HL-60 (cell line): ENCODE results near the gene MYD88.
A peak's percentile ranks its signal among the peaks of the same experiment; 100 is the strongest.

Experiments
- DNase-seq, 2 experiments: peaks; one replicate each; pipeline ENCODE4 v3.0.0-alpha.2; 2010 to 2020; ENCODE audit warnings: low read depth in 1 of 2, low spot score in 1 of 2
- H3K27ac ChIP-seq: fragments of 250-450 bp; sonication (Bioruptor Pico); replicated peaks from 2 replicates; pipeline ENCODE4 v1.5.1; 2020; ENCODE audit warnings: mild to moderate bottlenecking, moderate library complexity
- H3K27me3 ChIP-seq: fragments of 250-450 bp; sonication (Bioruptor Pico); 2 replicates; pipeline ENCODE4 v1.5.1; 2021; ENCODE audit warnings: mild to moderate bottlenecking, moderate library complexity; ENCODE audit not compliant: insufficient read depth, poor library complexity, severe bottlenecking
- H3K4me3 ChIP-seq: replicated peaks from 2 replicates; pipeline ENCODE4 v1.5.1; 2011; ENCODE audit warnings: mild to moderate bottlenecking, control low read depth, low read length; ENCODE audit not compliant: insufficient read depth
- GABPA ChIP-seq: IDR thresholded peaks from 2 replicates; pipeline ENCODE4 v1.6.1; 2012; ENCODE audit warnings: low read depth
- POLR2AphosphoS5 ChIP-seq: IDR thresholded peaks from 2 replicates; pipeline ENCODE4 v1.6.1; 2012; ENCODE audit warnings: low read depth
- SPI1 ChIP-seq: IDR thresholded peaks from 2 replicates; pipeline ENCODE4 v1.6.1; 2012; ENCODE audit warnings: low read depth, mild to moderate bottlenecking, borderline replicate concordance
- TF ChIP-seq, protein P1 (sequence below): IDR thresholded peaks from one replicate; pipeline ENCODE4 v1.5.1; 2011; ENCODE audit warnings: low read length, control low read depth, inconsistent platforms; ENCODE audit not compliant: insufficient read depth
- TF ChIP-seq, protein P2 (sequence below): IDR thresholded peaks from 2 replicates; pipeline ENCODE4 v1.6.1; 2012; ENCODE audit warnings: low read depth; ENCODE audit not compliant: insufficient replicate concordance

Gene MYD88

DNA sequence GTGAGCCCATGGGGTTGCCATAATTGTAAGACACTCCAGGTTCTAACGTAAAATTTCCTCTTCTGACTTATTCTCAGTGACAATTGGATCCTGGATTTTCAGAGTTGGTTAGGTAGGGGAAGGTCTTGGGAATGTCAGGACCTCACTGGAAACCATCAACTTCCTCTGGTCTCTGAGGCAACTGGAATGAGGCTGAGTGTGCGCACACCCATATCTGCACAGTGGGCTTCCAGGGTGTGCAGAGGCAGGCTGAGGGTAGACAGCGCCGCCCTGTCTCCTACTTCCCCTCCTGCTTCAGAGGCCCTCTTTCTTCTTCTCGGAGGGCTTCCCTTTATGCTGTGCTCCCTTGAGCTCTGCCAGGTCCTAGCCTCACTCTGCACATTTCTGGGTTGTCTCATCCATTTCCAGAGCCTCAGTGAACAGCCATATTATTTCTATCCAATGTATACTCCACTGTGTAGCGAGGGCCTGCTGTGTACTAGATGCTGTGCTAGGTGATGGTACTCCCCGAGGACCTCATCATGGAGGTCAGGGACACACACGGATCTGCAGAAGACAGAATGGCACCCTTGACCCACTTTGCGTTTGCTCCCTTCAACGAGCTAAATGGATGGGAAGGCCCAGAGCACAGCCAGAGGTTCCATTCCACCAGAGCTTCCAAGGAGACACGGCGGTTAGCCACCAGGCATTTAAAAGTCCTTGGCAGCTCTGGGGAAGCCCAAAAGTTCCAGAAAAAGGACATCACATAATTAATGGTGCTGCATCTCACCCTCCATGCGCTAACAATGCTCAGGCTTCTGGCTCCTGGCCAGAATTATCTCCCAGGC lies 19.8 kb upstream of the MYD88 start:
- H3K27me3 ChIP-seq, result no peaks in the 10 kb centered on the region
- DNase-seq, result no peak
- TF ChIP-seq POLR2AphosphoS5 (no peak), SPI1 (no peak; the same call in 1 of the 2 replicates), GABPA (no peak)
- TF ChIP-seq, protein P1, sequence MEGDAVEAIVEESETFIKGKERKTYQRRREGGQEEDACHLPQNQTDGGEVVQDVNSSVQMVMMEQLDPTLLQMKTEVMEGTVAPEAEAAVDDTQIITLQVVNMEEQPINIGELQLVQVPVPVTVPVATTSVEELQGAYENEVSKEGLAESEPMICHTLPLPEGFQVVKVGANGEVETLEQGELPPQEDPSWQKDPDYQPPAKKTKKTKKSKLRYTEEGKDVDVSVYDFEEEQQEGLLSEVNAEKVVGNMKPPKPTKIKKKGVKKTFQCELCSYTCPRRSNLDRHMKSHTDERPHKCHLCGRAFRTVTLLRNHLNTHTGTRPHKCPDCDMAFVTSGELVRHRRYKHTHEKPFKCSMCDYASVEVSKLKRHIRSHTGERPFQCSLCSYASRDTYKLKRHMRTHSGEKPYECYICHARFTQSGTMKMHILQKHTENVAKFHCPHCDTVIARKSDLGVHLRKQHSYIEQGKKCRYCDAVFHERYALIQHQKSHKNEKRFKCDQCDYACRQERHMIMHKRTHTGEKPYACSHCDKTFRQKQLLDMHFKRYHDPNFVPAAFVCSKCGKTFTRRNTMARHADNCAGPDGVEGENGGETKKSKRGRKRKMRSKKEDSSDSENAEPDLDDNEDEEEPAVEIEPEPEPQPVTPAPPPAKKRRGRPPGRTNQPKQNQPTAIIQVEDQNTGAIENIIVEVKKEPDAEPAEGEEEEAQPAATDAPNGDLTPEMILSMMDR, result no peak
- TF ChIP-seq, protein P2, sequence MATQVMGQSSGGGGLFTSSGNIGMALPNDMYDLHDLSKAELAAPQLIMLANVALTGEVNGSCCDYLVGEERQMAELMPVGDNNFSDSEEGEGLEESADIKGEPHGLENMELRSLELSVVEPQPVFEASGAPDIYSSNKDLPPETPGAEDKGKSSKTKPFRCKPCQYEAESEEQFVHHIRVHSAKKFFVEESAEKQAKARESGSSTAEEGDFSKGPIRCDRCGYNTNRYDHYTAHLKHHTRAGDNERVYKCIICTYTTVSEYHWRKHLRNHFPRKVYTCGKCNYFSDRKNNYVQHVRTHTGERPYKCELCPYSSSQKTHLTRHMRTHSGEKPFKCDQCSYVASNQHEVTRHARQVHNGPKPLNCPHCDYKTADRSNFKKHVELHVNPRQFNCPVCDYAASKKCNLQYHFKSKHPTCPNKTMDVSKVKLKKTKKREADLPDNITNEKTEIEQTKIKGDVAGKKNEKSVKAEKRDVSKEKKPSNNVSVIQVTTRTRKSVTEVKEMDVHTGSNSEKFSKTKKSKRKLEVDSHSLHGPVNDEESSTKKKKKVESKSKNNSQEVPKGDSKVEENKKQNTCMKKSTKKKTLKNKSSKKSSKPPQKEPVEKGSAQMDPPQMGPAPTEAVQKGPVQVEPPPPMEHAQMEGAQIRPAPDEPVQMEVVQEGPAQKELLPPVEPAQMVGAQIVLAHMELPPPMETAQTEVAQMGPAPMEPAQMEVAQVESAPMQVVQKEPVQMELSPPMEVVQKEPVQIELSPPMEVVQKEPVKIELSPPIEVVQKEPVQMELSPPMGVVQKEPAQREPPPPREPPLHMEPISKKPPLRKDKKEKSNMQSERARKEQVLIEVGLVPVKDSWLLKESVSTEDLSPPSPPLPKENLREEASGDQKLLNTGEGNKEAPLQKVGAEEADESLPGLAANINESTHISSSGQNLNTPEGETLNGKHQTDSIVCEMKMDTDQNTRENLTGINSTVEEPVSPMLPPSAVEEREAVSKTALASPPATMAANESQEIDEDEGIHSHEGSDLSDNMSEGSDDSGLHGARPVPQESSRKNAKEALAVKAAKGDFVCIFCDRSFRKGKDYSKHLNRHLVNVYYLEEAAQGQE, result no peak
- H3K27ac ChIP-seq, result no peak overlapping the region
- no peak overlapping the region for H3K4me3 ChIP-seq

DNA sequence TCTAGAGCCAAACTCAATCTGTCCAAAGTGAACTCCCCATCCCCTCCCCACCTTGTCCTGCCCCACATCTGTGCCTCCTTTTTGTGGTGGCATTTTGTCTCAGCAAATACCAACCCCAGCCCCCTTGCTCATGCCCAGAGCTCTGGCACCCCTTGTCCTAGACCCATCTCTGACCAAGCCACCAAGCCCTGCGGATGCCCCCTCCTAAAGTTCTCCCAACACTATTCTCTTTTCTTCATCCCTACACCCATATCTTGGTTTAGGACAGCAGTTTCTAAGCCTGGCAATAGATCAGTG lies 19.3 kb upstream of the MYD88 start:
- TF ChIP-seq, protein P1, result no peak
- no peak for TF ChIP-seq POLR2AphosphoS5
- TF ChIP-seq, protein P2, result no peak
- no peak for TF ChIP-seq GABPA
- TF ChIP-seq SPI1, result no peak

DNA sequence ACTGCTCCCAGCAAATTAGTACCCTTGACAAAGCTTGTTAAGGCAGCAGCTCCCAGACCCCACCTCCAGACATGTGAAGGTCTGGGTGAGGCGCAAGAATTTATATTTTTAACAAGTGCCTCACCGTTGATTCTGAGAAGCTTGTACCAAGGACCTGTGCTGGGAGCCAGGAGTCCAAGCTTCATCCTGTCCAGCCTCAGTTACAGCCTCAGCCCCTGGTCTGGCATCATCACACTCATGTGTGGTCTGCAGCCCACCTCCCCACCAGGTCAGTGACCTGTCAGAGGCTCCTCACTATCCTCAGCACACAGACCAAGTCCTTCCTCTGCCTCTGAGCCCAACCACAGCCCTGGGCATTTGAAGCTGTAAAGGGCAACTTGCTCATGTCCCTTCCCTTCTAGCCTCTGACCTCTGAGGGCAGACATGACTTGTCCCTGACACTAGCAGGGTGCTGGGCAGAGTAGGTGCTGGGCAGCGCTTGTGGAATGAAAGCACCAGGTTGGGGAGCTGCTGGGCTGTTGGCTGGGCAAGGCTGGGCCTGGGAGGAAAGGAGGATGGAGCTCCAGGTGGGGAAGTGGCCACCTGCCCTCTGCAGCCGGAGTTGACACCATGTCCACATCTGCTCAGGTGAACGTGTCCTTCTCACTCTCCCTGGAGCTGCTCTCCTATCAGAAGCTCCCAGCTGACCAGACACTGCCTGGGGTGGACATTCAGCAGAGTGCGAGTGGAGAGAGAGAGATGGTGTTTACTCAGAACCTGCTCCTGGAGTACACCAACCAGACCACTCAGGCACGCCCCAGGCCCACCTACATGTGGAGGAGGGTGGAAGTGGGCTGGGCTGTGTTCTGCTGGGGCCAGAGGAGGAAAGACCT lies 18.4 kb upstream of the MYD88 start:
- DNase-seq, result no peak
- TF ChIP-seq, protein P2, result no peak
- TF ChIP-seq SPI1, result no peak
- 0 out of 2 replicates have a peak, but pooled peaks have one; percentile 30 for TF ChIP-seq POLR2AphosphoS5
- H3K4me3 ChIP-seq, result no peak overlapping the region
- no peaks in the 10 kb centered on the region for H3K27me3 ChIP-seq
- no peak overlapping the region for H3K27ac ChIP-seq

More for the DNA sequence above, 19.3 kb upstream of the MYD88 start:
- H3K4me3 ChIP-seq, result no peak overlapping the region
- no peaks in the 10 kb centered on the region for H3K27me3 ChIP-seq
- no peak for DNase-seq
- no peak overlapping the region for H3K27ac ChIP-seq
